HG03469 (cell line): Measurements from ENCODE around the gene SYNGR3.
"Not testable (repeated sequence)": the region's sequence is repeated elsewhere in the genome, so short reads cannot be mapped to it uniquely, and the experiment has no call there.

Source experiments
- ATAC-seq: cut with Tn5 transposase; IDR thresholded peaks from one replicate; pipeline ENCODE4 v1.9.1; 2021; ENCODE audit warnings: mild to moderate bottlenecking, moderate library complexity, moderate number of reproducible peaks; ENCODE audit not compliant: unreplicated experiment

The SYNGR3 gene

GRCh38 chr16:2006317-2006716, 16.5 kb downstream of the SYNGR3 start:
- ATAC-seq = no peak

DNA sequence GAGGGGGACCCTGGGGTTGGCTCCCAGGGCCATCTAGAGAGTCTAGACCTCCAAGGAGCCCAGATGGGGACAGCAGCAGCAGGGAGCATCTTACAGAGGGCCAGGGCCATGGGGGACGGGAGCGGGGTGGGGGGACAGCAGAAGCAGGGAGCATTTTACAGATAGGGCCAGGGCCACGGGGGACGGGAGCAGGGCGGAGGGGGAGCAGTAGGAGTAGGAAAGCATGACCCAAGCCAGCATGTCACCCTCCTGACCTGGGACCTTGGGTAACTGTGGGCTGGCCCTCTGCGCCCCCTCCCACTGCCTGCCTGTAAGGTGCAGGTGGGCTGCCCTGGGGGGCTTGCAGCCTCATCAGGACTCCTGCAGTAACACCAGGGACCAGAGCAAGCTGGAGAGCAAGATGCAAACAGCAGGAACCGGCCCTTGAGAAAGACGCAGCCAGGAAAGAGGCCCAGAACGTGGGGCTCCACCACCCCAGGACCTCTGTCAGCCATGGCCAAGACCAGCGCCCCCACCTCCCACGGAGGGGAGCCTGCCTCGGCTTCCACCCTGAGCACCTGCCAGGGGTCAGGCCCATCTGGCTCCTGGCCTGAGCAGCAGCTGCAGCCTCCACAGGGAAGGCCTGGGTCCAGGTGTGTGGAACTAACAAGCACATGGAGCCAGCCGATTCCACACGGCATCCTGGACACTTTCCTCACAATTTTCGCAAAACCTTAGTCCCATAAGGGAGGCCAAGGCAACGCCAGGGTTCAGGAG, 17.5 kb downstream of the SYNGR3 start:
- no peak for ATAC-seq

DNA sequence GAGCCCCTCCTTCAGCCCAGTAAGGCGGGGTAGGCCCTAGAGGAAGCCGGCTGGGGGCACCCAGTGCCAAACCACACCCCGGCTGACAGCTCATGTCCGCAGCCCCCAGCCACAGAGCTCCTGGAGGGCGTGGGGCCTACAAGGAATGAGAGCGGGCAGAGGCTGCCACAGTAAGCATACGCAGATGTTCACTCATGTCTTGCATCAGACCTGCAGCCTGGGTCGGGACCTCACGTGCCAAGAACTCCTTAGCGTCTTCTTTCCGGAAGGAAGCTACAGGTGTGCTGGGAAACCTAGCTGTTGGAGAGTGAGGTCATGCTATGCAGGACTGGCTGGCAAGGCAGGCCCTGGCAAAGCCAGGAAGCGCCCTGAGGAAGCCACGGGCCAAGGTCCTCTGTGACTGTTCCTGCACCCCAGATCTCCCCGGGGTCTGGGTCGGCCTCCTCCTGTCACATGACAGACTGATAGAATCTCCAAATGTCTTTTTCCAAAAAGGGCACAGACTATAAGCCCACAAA, 18.3 kb downstream of the SYNGR3 start:
- ATAC-seq = no peak

DNA sequence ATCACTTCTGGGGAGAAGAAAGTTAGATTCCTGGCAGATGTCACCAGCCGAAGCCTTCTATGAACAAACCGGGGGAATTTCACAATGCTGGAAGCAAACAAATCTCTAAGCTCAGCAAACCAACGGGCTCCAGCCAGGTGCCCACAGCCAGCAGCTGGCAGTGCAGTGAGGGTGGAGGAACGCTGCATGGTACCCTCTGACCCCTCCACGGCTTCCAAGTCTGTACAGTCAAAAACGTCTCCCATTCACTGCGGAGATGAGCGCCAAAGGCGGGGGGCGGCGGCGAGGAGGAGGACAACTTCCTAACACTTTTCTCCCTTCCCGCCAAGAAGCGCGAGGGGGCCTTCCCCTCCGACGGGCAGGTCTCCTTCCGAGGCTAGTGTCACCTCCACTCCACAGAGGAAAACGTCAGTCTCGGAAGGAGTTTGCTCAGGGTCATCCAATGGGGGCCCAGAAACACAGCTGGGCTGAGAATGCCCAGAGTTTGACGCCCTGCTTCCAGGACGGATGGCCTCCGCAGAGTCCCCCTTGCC, 18.9 kb downstream of the SYNGR3 start:
- no peak for ATAC-seq

GRCh38 chr16:2009164-2009711, 19.5 kb downstream of the SYNGR3 start:
- ATAC-seq = peak; percentile 27

DNA sequence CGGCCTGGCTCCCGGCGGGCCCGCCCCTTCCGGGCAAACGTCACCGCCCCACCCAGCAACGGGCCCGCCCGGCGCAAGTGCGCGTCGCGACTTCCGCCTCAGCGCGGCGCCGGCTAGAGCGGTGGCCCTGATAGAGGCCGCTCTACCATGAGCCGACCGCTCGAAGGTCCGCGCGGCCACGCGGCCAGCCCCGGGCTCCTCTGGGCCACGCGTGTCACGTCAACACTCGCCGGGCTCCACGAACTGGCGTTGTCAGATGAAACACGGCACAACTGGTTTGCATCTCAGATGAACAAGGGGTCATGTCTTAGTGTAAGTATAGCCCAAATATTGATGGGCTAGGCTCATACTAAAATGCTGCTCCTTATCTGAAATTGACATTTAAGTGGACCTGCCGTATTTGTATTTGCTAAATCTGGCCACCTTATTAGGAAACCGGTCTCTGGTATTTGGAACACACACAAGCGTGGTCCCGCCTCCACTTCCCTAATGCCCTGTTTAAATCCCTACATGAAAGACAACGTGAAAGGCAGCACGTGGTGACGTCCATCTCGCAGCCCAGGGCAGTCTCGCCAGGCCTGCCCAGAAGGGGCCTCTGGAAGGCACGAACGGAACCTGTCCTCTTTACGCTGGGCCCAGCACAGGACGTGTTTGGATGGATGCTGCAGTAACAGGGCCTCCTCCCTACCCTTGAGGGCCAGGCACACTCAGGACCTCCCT, 20.2 kb downstream of the SYNGR3 start, which contains the start of gene ZNF598:
ZNF598 (minus strand) TSS at position 31 of the 720 bp plus-strand sequence.
- peak; percentile 39 for ATAC-seq

- ATAC-seq = not testable (repeated sequence)
These were observed 22.0 kb downstream of the SYNGR3 start for GRCh38 chr16:2011726-2012125.

GRCh38 chr16:2013527-2013926, 23.8 kb downstream of the SYNGR3 start:
- no peak for ATAC-seq

- ATAC-seq = no peak
These were observed 25.6 kb downstream of the SYNGR3 start for GRCh38 chr16:2015117-2015946.

GRCh38 chr16:2015947-2016208, 26.1 kb downstream of the SYNGR3 start:
- ATAC-seq = no peak

- no peak for ATAC-seq
These were observed 26.7 kb downstream of the SYNGR3 start for GRCh38 chr16:2016407-2016922.

DNA sequence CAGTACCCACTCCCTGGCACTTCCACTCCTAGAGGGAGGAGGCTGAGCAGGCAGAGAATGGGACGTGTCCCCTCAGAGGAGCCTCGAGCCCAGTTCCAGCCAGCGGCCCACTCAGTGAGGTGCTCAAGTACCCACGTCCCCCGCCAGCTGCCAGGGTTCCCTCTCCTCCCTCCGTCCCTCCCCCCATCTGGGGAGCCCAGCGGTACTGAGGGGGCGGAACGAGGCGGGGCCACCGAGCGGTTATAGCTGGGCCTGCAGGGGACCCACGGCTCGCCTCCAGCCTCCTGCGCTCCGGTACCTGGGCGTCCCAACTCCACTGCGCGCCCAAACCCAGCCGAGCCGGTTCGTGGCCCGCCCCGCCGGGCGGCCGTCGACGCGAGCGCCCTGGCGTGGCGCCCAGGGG, 29.7 kb downstream of the SYNGR3 start, which contains the start of gene NPW:
NPW (plus strand) TSS at position 268 of the 403 bp plus-strand sequence.
- no peak for ATAC-seq

DNA sequence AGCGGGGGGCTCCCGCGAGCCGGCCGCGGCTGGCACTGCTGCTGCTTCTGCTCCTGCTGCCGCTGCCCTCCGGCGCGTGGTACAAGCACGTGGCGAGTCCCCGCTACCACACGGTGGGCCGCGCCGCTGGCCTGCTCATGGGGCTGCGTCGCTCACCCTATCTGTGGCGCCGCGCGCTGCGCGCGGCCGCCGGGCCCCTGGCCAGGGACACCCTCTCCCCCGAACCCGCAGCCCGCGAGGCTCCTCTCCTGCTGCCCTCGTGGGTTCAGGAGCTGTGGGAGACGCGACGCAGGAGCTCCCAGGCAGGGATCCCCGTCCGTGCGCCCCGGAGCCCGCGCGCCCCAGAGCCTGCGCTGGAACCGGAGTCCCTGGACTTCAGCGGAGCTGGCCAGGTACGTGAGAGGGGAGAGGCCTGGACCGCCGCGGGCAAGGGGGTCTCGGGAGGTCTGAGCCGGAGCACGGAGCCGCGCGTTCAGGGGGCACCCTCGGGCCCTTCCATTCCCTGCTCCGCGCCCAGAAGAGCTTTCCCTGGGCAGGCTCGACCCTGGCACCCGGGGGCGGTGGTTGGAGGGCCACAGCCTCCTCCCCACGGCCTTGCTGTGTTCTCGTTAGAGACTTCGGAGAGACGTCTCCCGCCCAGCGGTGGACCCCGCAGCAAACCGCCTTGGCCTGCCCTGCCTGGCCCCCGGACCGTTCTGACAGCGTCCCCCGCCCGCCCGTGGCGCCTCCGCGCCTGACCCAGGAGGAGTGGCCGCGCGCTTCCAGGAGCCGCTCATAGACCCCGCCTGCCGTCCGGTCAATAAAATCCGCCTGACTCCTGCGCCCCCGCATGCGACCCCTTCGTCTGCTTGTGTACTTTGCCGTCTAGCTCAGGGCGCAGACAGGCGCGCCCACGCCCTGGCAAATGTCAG, 30.4 kb downstream of the SYNGR3 start:
- no peak for ATAC-seq

GRCh38 chr16:2022723-2023091, 32.9 kb downstream of the SYNGR3 start:
- no peak for ATAC-seq

GRCh38 chr16:2023092-2024031, 33.6 kb downstream of the SYNGR3 start:
- no peak for ATAC-seq

DNA sequence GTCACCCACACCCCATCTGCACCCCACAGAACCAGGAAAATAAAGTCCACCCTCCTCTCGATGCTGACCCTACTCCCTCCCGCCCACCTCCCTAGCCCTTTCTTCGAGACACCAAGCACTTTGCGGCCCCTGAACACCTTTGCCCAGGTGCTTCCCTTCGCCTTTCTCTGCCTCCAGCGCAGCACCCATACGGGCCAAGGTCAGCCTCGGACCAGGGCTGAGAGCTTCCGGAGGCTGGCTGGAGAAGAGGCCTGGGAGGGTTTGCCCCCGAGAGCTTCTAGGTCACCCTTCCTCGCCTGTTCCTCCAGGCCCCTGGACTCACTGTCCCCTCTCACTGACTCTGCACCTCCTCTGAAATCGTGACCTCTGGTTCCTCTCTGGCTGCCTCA, 34.3 kb downstream of the SYNGR3 start:
- no peak for ATAC-seq

GRCh38 chr16:2025251-2025650, 35.5 kb downstream of the SYNGR3 start:
- no peak for ATAC-seq

DNA sequence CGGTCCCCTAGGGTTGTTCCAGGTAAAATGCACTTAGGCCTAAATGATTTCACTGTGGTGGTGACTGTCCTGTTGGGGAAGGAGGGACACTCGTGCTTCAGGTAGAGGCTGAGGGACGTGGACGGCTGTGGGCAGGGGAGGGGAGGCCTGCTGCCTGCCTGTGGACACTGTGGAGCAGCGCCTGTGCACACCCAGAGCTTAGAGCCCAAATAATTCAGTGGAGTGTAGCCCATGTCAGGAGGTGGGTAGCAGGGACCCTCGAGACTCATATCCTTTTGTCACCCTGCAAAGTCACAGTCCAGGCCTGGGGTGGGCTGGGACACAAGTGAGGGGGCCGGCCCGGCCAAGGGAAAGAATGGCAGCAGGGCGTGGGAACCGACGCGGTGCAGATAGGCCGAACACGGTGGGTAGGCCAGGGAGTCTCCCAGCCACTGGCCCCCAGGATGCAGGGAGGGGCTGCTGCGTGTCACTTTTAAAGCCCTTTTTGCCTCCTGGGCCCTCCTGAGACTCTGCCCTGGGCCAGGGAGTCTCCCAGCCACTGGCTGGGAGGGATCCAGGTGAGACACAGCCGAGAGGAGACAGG, 36.2 kb downstream of the SYNGR3 start:
- ATAC-seq = no peak
